Keratinocyte (primary cell): Measurements from ENCODE around the gene RXRA.

ENCODE experiments used
- CTCF ChIP-seq, 3 experiments: IDR thresholded peaks in 1 of 3; conservative IDR thresholded peaks in 1 of 3; optimal IDR thresholded peaks in 1 of 3; 2 replicates in 2 of 3; 3 replicates in 1 of 3; pipeline versions ENCODE3 to v1.5.1; 2011; ENCODE audit warnings: low read length in 3 of 3, mild to moderate bottlenecking in 3 of 3, moderate library complexity in 2 of 3, control low read depth in 1 of 3, inconsistent platforms in 1 of 3; ENCODE audit not compliant: insufficient read depth in 2 of 3; ENCODE audit errors: extremely low read depth in 1 of 3
- EZH2 ChIP-seq: IDR thresholded peaks from one replicate; pipeline ENCODE4 v1.6.1; 2012; ENCODE audit warnings: inconsistent platforms, mild to moderate bottlenecking, low read length, moderate library complexity

GRCh38 chr9:134426436-134426835 is 100.2 kb downstream of the RXRA start:
- TF ChIP-seq CTCF (optimal IDR thresholded peaks at IDR 0.05 in 1 of 3, IDR thresholded peaks at IDR 0.05 in 1 of 3, conservative IDR thresholded peaks at IDR 0.05 in 1 of 3; ENCODE audit: extremely low read depth in 1 of 3, insufficient read depth in 2 of 3, low read length in 3 of 3) (no peak), EZH2 (no peak)
